WTC11 (cell line): ENCODE measurements around the gene SDK2.

Experiments
- ATF6 ChIP-seq: sonication (generic); formaldehyde crosslinking; IDR thresholded peaks from 2 replicates; pipeline ENCODE4 v1.8.1; 2023; ENCODE audit warnings: mild to moderate bottlenecking, missing genetic modification reagents
- ELF4 ChIP-seq: sonication (generic); formaldehyde crosslinking; IDR thresholded peaks from 2 replicates; pipeline ENCODE4 v1.8.1; 2022; ENCODE audit warnings: low read depth, mild to moderate bottlenecking, moderate library complexity, missing genetic modification reagents
- ZNF512 ChIP-seq: sonication (generic); formaldehyde crosslinking; IDR thresholded peaks from 2 replicates; pipeline ENCODE4 v1.8.1; 2022; ENCODE audit warnings: missing genetic modification reagents, borderline replicate concordance

GRCh38 chr17:73498176-73498575 lies 146.1 kb downstream of the SDK2 start:
- TF ChIP-seq ATF6 (CRISPR knock-in tag) = no peak
- TF ChIP-seq ZNF512 (CRISPR knock-in tag) = no peak
- no peak for TF ChIP-seq ELF4
